Measurements from ENCODE around the gene SLC16A14. TPM values are rescaled to one million over a fixed set of nuclear protein-coding genes. Genes with fewer than 3 reads are reported as not detected.
"Not testable (repeated sequence)": the region's sequence is repeated elsewhere in the genome, so short reads cannot be mapped to it uniquely, and the experiment has no call there.

Gene SLC16A14
- 1 to 10 TPM in 2 of 6 donors, under 1 TPM in 4; 0.39 to 2.3 (median 0.82) TPM for total RNA-seq
- under 1 TPM; 0.15 to 0.47 TPM for polyA plus RNA-seq

GRCh38 chr2:230068651-230069055 lies at the start of gene SLC16A14:
TSS of gene SLC16A14 (minus strand) at chr2:230068924. CDS start at chr2:230059352, 9,572 bp downstream.
- Histone ChIP-seq H3K27me3 (no peaks in the 10 kb centered on the region), H3K9me3 (no peaks in the 10 kb centered on the region), H3K36me3 (no peaks in the 10 kb centered on the region), H3K4me3 (peak within 1 kb of the TSS; percentile 42 to 55 (median 48)), H3K4me1 (no peaks in the 10 kb centered on the region), H3K27ac (peak within 1 kb of the TSS in 2 of 4 donors; percentile 34 to 44)
- intact Hi-C loops (cut with DNase I): no loop called here
- DNase-seq: peak in 4 of 6 donors; percentile 15 to 50 (median 34)
- no peak for FAIRE-seq
- peak in 1 of 4 donors; percentile 17 for TF ChIP-seq CTCF (IDR thresholded peaks at IDR 0.05)
- peak; percentile 57 to 84 (median 78) for ATAC-seq
- 0 to 1% methylated on average over 24 of the region's 24 CpGs for WGBS, 2 donors

DNA sequence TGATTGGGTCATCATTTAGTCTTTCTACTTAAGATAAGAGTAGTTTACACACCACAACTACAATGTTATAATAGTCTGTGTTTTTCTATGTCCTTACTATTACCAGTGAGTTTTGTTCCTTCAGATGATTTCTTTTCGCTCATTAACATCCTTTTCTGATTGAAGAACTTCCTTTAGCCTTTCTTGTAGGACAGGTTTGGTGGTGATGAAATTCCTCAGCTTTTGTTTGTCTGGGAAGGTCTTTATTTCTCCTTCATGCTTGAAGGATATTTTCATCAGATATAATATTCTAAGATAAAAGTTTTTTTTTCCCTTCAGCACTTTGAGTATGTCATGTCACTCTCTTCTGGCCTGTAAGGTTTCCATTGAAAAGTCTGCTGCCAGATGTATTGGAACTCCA lies 38.0 kb upstream of the SLC16A14 start:
- Histone ChIP-seq H3K27me3 (no peaks in the 10 kb centered on the region), H3K4me3 (no peak overlapping the region), H3K4me1 (no peaks in the 10 kb centered on the region), H3K27ac (no peak overlapping the region), H3K36me3 (no peaks in the 10 kb centered on the region), H3K9me3 (no peaks in the 10 kb centered on the region)
- DNase-seq: no peak
- TF ChIP-seq CTCF (IDR thresholded peaks at IDR 0.05): no peak
- no peak for FAIRE-seq
- intact Hi-C loops (cut with DNase I): no loop called here
- 0 to 39% methylated on average over 1 of the region's 1 CpG for WGBS, 2 donors
- ATAC-seq: no peak

DNA sequence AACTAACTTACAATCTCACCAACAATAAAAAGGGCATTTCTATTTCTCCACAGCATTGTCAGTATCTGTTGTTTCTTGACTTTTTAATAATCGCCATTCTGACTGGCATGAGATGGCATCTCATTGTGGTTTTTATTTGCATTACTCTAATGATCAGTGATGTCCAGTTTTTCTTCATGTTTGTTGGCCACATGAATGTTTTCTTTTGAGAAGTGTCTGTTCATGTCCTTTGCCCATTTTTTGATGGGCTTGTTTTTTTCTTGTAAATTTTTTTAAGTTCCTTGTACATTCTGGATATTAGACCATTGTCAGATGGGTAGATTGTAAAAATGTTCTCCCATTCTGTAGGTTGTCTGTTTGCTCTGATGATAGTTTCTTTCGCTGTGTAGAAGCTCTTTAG lies 33.2 kb upstream of the SLC16A14 start:
- H3K4me3 ChIP-seq; intact Hi-C loops (cut with DNase I); H3K36me3 ChIP-seq; ATAC-seq; H3K27me3 ChIP-seq; H3K27ac ChIP-seq; DNase-seq; H3K4me1 ChIP-seq; H3K9me3 ChIP-seq; FAIRE-seq: not testable (repeated sequence)
- WGBS, 2 donors: 69 to 71% methylated on average over 2 of the region's 2 CpGs

GRCh38 chr2:230097841-230098240 lies 29.1 kb upstream of the SLC16A14 start:
- Histone ChIP-seq H3K27me3 (no peaks in the 10 kb centered on the region), H3K36me3 (no peaks in the 10 kb centered on the region), H3K27ac (no peak overlapping the region), H3K9me3 (no peaks in the 10 kb centered on the region), H3K4me3 (no peak overlapping the region), H3K4me1 (no peaks in the 10 kb centered on the region)
- FAIRE-seq: no peak
- DNase-seq: no peak
- WGBS, 2 donors: 0 to 25% methylated on average over 2 of the region's 2 CpGs
- intact Hi-C loops (cut with DNase I): no loop called here
- TF ChIP-seq CTCF (IDR thresholded peaks at IDR 0.05): no peak
- ATAC-seq: no peak

DNA sequence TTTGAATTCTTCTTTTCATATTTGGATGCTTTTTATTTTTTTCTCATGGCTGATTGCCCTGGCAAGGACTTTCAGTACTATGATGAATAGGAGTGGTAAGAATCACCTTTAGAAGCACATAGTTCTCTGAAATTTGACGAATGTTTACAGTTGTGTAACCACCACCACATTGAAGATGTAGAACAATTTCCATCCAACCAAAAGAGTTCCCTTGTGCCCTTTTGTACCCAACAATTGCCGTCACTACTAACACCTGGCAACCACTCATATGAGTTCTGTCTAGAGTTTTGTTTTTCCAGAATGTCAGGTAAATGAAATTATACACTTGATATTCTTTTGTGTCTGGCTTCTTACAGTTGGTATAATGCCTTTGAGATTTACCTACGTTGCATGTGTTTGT lies 28.7 kb upstream of the SLC16A14 start:
- ATAC-seq: no peak
- intact Hi-C loops (cut with DNase I): no loop called here

More for the DNA sequence above, 28.7 kb upstream of the SLC16A14 start:
- Histone ChIP-seq H3K27me3 (no peaks in the 10 kb centered on the region), H3K4me1 (no peaks in the 10 kb centered on the region), H3K4me3 (no peak overlapping the region), H3K36me3 (no peaks in the 10 kb centered on the region), H3K9me3 (no peaks in the 10 kb centered on the region), H3K27ac (no peak overlapping the region)
- DNase-seq: no peak
- no peak for FAIRE-seq
- 58 to 74% methylated on average over 3 of the region's 3 CpGs for WGBS, 2 donors
- no peak for TF ChIP-seq CTCF (IDR thresholded peaks at IDR 0.05)
